IMR-90 (cell line): Measurements from ENCODE around the gene SPATA2. TPM values are rescaled to one million over a fixed set of nuclear protein-coding genes. Genes with fewer than 3 reads are reported as not detected.
A peak's percentile ranks its signal among the peaks of the same experiment; 100 is the strongest.

ENCODE experiments used
- ATAC-seq: fragments of 200-7000 bp; cut with Tn5 transposase; 2 replicates; pipeline ENCODE4 v1.9.1; 2020; ENCODE audit warnings: low read depth, mild to moderate bottlenecking, moderate library complexity
- BruUV-seq: library from RNA; stranded (reverse); fragments of 400-500 nt; replicated peaks from 2 replicates; lab custom pipeline; 2021; lab: Mats Ljungman, UMichigan
- CTCF ChIA-PET: fragments of 300-600 bp; formaldehyde crosslinking; extraction: SDS; loops from one replicate; lab custom pipeline; 2021; ENCODE audit warnings: antibody characterized with exemption; lab: Yijun Ruan, JAX
- POLR2A ChIA-PET: fragments of 300-600 bp; sonication (Branson Sonifier 250); formaldehyde crosslinking; loops from one replicate; lab custom pipeline; 2022; ENCODE audit warnings: antibody characterized with exemption; ENCODE audit not compliant: unreplicated experiment; lab: Charles Lee
- DNase-seq: peaks from one replicate; pipeline ENCODE4 v3.0.0; 2013
- H2AFZ ChIP-seq: replicated peaks from 2 replicates; pipeline ENCODE3; 2013; ENCODE audit warnings: low read length, mild to moderate bottlenecking; ENCODE audit not compliant: poor library complexity
- H2AK5ac ChIP-seq: 2 replicates; pipeline ENCODE4 v1.6.1; 2013; ENCODE audit warnings: low read depth, low read length, inconsistent platforms
- H2AK9ac ChIP-seq: replicated peaks from 2 replicates; pipeline ENCODE3; 2013; ENCODE audit warnings: mild to moderate bottlenecking, low read depth, low read length, moderate library complexity; ENCODE audit not compliant: poor library complexity
- H2BK120ac ChIP-seq: 2 replicates; pipeline ENCODE4 v1.6.1; 2013; ENCODE audit warnings: low read depth, low read length, inconsistent platforms
- H2BK15ac ChIP-seq: 3 replicates; pipeline ENCODE4 v1.6.1; 2013; ENCODE audit warnings: low read depth, low read length, inconsistent platforms
- H2BK20ac ChIP-seq: 2 replicates; pipeline ENCODE4 v1.6.1; 2013; ENCODE audit warnings: low read depth, mild to moderate bottlenecking, inconsistent platforms, low read length, moderate library complexity
- H2BK5ac ChIP-seq: 2 replicates; pipeline ENCODE4 v1.6.1; 2013; ENCODE audit warnings: mild to moderate bottlenecking, low read depth, low read length, inconsistent platforms; ENCODE audit not compliant: poor library complexity, severe bottlenecking
- H3K14ac ChIP-seq: replicated peaks from 2 replicates; pipeline ENCODE4 v1.6.1; 2013; ENCODE audit warnings: low read depth, low read length, inconsistent platforms
- H3K18ac ChIP-seq: 2 replicates; pipeline ENCODE4 v1.6.1; 2013; ENCODE audit warnings: low read depth, low read length, control low read depth
- H3K23ac ChIP-seq: 2 replicates; pipeline ENCODE4 v1.6.1; 2013; ENCODE audit warnings: low read depth, low read length, inconsistent platforms
- H3K27ac ChIP-seq: 2 replicates; pipeline ENCODE4 v1.5.1; 2013; ENCODE audit warnings: mild to moderate bottlenecking, control low read depth, low read length; ENCODE audit not compliant: insufficient read depth
- H3K27me3 ChIP-seq: 2 replicates; pipeline ENCODE4 v1.6.1; 2013; ENCODE audit warnings: low read length; ENCODE audit not compliant: control insufficient read depth, insufficient read depth
- H3K36me3 ChIP-seq: 2 replicates; pipeline ENCODE4 v1.6.1; 2013; ENCODE audit warnings: low read length, mixed read lengths; ENCODE audit not compliant: control insufficient read depth, insufficient read depth
- H3K4ac ChIP-seq: 2 replicates; pipeline ENCODE4 v1.6.1; 2013; ENCODE audit warnings: low read depth, low read length, inconsistent platforms
- H3K4me1 ChIP-seq: 2 replicates; pipeline ENCODE4 v1.6.1; 2013; ENCODE audit warnings: low read length, mixed read lengths; ENCODE audit not compliant: control insufficient read depth, insufficient read depth
- H3K4me2 ChIP-seq: 2 replicates; pipeline ENCODE4 v1.6.1; 2013; ENCODE audit warnings: low read depth, mild to moderate bottlenecking, control low read depth, low read length, moderate library complexity
- H3K4me3 ChIP-seq: 2 replicates; pipeline ENCODE4 v1.5.1; 2013; ENCODE audit warnings: low read depth, mild to moderate bottlenecking, control low read depth, low read length, moderate library complexity; ENCODE audit not compliant: insufficient read depth
- H3K56ac ChIP-seq: 2 replicates; pipeline ENCODE4 v1.6.1; 2013; ENCODE audit warnings: low read length, inconsistent platforms; ENCODE audit not compliant: insufficient read depth; ENCODE audit errors: extremely low read depth
- H3K79me1 ChIP-seq, 2 experiments: 2 replicates each; pipeline ENCODE4 v1.6.1; 2013; ENCODE audit warnings: low read length in 2 of 2, inconsistent platforms in 1 of 2, low read depth in 1 of 2
- H3K9ac ChIP-seq: 2 replicates; pipeline ENCODE4 v1.6.1; 2013; ENCODE audit warnings: low read depth, low read length, control low read depth
- H3K9me1 ChIP-seq: 2 replicates; pipeline ENCODE4 v1.6.1; 2013; ENCODE audit warnings: low read length, inconsistent platforms; ENCODE audit not compliant: insufficient read depth
- H3K9me3 ChIP-seq: 2 replicates; pipeline ENCODE4 v1.6.1; 2013; ENCODE audit warnings: low read length; ENCODE audit not compliant: control insufficient read depth, insufficient read depth
- H4K20me1 ChIP-seq: 2 replicates; pipeline ENCODE4 v1.6.1; 2013; ENCODE audit warnings: low read length, inconsistent platforms; ENCODE audit not compliant: insufficient read depth
- H4K5ac ChIP-seq: 2 replicates; pipeline ENCODE4 v1.6.1; 2013; ENCODE audit warnings: mild to moderate bottlenecking, low read depth, low read length, control low read depth
- H4K8ac ChIP-seq, 2 experiments: 2 replicates each; pipeline ENCODE4 v1.6.1; 2013; ENCODE audit warnings: low read depth in 2 of 2, low read length in 2 of 2, control low read depth in 1 of 2, inconsistent platforms in 1 of 2
- H4K91ac ChIP-seq: 2 replicates; pipeline ENCODE4 v1.6.1; 2013; ENCODE audit warnings: low read depth, low read length, inconsistent platforms; ENCODE audit not compliant: insufficient read depth
- CHD1 ChIP-seq: IDR thresholded peaks from 2 replicates; pipeline ENCODE4 v1.6.1; 2012; ENCODE audit warnings: low read depth, low read length, improper control_type of control experiment
- ELK1 ChIP-seq: fragments of 150-350 bp; IDR thresholded peaks from 2 replicates; pipeline ENCODE4 v1.6.1; 2016; ENCODE audit warnings: low read depth, mild to moderate bottlenecking, low read length, moderate library complexity, borderline replicate concordance
- WGBS, 2 experiments: methylation state at CpG; one replicate each; pipeline versions ENCODE4 v1.1.5 to v1.1.7; 2013; ENCODE audit warnings: missing lambda C conversion rate in 2 of 2; ENCODE audit not compliant: insufficient read length in 1 of 2; ENCODE audit errors: extremely low coverage in 2 of 2; 5-methylcytosine and 5-hydroxymethylcytosine counted together
- dilution Hi-C: fragments of 300-500 bp; cut with HindIII; formaldehyde crosslinking; loops from one replicate; pipeline ENCODE4 v1.14.3; 2018; ENCODE audit warnings: low sequenced_read_pairs; ENCODE audit not compliant: unreplicated experiment
- in situ Hi-C: fragments of 300-500 bp; cut with MboI; formaldehyde crosslinking; loops from 3 replicates; pipeline ENCODE4 v1.14.3; 2019; ENCODE audit warnings: low sequenced_read_pairs, inconsistent platforms, mixed read lengths
- intact Hi-C: fragments of 100-400 bp; cut with micrococcal nuclease; formaldehyde crosslinking; loops from 2 replicates; pipeline ENCODE4 v1.10.0; 2022
- polyA plus RNA-seq, 3 experiments: library from polyadenylated mRNA; depleted of rRNA; stranded (reverse); fragments of >200 nt; gene quantifications; 2 replicates each; pipeline ENCODE4 v1.2.3, GENCODE V29; 2012; ENCODE audit warnings: low replicate concordance in 1 of 3
- total RNA-seq: library from RNA; depleted of rRNA; stranded (reverse); fragments of >200 nt; gene quantifications from 2 replicates; pipeline ENCODE4 v1.2.3, GENCODE V29; 2012

Gene SPATA2
- total and polyA plus RNA-seq, 2 of the 4 experiments (the other 2 are of a cell fraction) = 1.3 to 4.5 TPM

DNA sequence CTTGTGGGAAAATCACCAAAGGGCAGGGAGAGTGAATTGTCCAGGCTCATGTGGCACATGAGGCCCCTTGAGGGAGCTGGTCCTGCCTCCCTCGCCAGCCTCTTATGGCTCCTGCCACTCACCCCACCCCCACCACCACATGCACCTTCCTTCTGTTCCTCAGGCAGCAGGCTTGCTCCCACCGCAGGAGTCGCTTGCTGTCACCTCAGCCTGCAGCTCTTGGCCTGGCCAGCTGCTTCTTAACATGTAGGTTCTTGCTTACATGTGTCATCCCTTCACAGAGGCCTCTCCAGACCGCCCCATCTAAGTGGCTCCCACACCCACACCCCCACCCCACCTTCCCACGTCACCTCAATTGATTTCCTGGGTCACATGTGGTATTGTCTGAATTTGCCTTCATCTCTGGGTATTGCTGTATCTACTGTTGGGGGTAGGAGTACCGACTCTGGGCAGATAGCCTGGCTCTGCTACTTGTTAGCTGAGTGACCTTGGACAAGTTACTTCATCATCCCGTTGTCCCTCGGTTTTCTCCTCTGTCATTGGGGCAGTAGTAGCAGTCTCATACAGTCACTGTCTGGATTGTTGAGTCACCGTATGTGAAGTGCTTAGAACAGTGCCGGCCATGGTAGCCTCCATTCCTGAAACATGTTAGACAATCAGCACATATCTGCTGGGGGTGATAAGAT is 61.0 kb downstream of the SPATA2 start:
- no peak overlapping the region for H3K9ac ChIP-seq

More for the DNA sequence above, 61.0 kb downstream of the SPATA2 start:
- H3K27ac ChIP-seq = no peak overlapping the region
- no peak overlapping the region for H4K8ac ChIP-seq
- H3K14ac ChIP-seq = no peak overlapping the region
- no peaks in the 10 kb centered on the region for H3K27me3 ChIP-seq
- no peaks in the 10 kb centered on the region for H3K9me3 ChIP-seq
- in situ Hi-C loops = loop anchor here (25.0 kb wide), 1 partner anchor 517 kb away; no protein-coding TSS in a partner anchor
- H3K18ac ChIP-seq = no peak overlapping the region
- H4K20me1 ChIP-seq = no peaks in the 10 kb centered on the region; the same call in 1 of the 2 replicates
- POLR2A ChIA-PET = no interaction called here
- no peak overlapping the region for H2BK120ac ChIP-seq
- H2BK20ac ChIP-seq = no peak overlapping the region
- intact Hi-C loops = no loop called here
- H3K23ac ChIP-seq = no peak overlapping the region
- peaks cover 8% of the 10 kb centered on the region for H3K4me1 ChIP-seq
- no peak overlapping the region for H2AFZ ChIP-seq
- no peak overlapping the region; the same call in 1 of the 2 replicates for H3K4ac ChIP-seq
- H3K9me1 ChIP-seq = peaks cover 9% of the 10 kb centered on the region
- dilution Hi-C loops = no loop called here
- ATAC-seq (no peak), DNase-seq (no peak)
- no peak overlapping the region for H3K4me3 ChIP-seq
- CTCF ChIA-PET = no interaction called here
- WGBS, 2 experiments = 80% methylated on average over 1 of the region's 10 CpGs; no CpG with 5 or more reads in 1 of the 2 experiments
- no peak overlapping the region; the same call in 1 of the 2 replicates for H2AK5ac ChIP-seq
- H4K5ac ChIP-seq = no peak overlapping the region
- no peak overlapping the region for H3K4me2 ChIP-seq
- no peak overlapping the region for H2BK15ac ChIP-seq
- peak overlapping the region; percentile 48 for H2AK9ac ChIP-seq
- no TSS peak for BruUV-seq
- H3K36me3 ChIP-seq = peaks cover 17% of the 10 kb centered on the region
- no peaks in the 10 kb centered on the region for H3K79me1 ChIP-seq
- H2BK5ac ChIP-seq = no peak overlapping the region
- H3K56ac ChIP-seq = no peak overlapping the region
- H4K91ac ChIP-seq = no peak overlapping the region
- TF ChIP-seq CHD1 (no peak), ELK1 (no peak)
